Kidney (tissue), 14 donors: ENCODE results near the gene DNM3. TPM values are rescaled to one million over a fixed set of nuclear protein-coding genes. Genes with fewer than 3 reads are reported as not detected.

Source experiments
- DNase-seq, 5 donors: peaks; one replicate each; pipeline ENCODE4 v3.0.0-alpha.2; 2013 to 2020
- FAIRE-seq: peaks from 2 replicates; lab custom pipeline; 2012; peaks lifted over from hg19 to GRCh38; lab: Jason Lieb, UNC
- H3K27ac ChIP-seq, 2 donors: one replicate each; pipeline ENCODE4 v1.7.0; 2013; ENCODE audit warnings: low read depth in 2 of 2, low read length in 2 of 2, inconsistent platforms in 1 of 2
- H3K27me3 ChIP-seq: one replicate; pipeline ENCODE4 v1.7.1; 2013; ENCODE audit warnings: low read length, inconsistent platforms; ENCODE audit not compliant: control insufficient read depth, insufficient read depth
- H3K36me3 ChIP-seq, 3 donors: one replicate each; pipeline versions ENCODE4 v1.7.0 to v1.7.1; 2013; ENCODE audit warnings: low read length in 3 of 3, control low read depth in 1 of 3, inconsistent platforms in 1 of 3; ENCODE audit not compliant: insufficient read depth in 3 of 3, control insufficient read depth in 2 of 3
- H3K4me1 ChIP-seq, 3 donors: one replicate each; pipeline versions ENCODE4 v1.7.0 to v1.7.1; 2013; ENCODE audit warnings: low read length in 3 of 3, inconsistent platforms in 1 of 3, low read depth in 1 of 3; ENCODE audit not compliant: control insufficient read depth in 2 of 3, insufficient read depth in 2 of 3
- H3K4me3 ChIP-seq, 3 donors: one replicate each; pipeline versions ENCODE4 v1.7.0 to v1.8.1; 2013; ENCODE audit warnings: low read length in 3 of 3, control low read depth in 1 of 3, inconsistent platforms in 1 of 3
- H3K9ac ChIP-seq, 3 donors: one replicate each; pipeline versions ENCODE4 v1.7.0 to v1.7.1; 2013; ENCODE audit warnings: low read length in 3 of 3, control low read depth in 1 of 3, inconsistent platforms in 1 of 3
- H3K9me3 ChIP-seq, 3 donors: one replicate each; pipeline versions ENCODE4 v1.7.0 to v1.7.1; 2013; ENCODE audit warnings: low read length in 3 of 3, control low read depth in 1 of 3, inconsistent platforms in 1 of 3; ENCODE audit not compliant: control insufficient read depth in 2 of 3, insufficient read depth in 1 of 3
- CTCF ChIP-seq: IDR thresholded peaks from 3 replicates; pipeline ENCODE4 v1.5.1; 2012; ENCODE audit warnings: mild to moderate bottlenecking, moderate library complexity, borderline replicate concordance; ENCODE audit not compliant: insufficient read depth; ENCODE audit errors: extremely low read depth
- intact Hi-C: fragments of 100-400 bp; cut with DNase I; formaldehyde crosslinking; loops from one replicate; pipeline ENCODE4 v1.11.1; 2022
- polyA plus RNA-seq: library from polyadenylated mRNA; stranded (reverse); fragments of 350-450 nt; fragmentation: Illumina TruSeq; extraction: RNeasy Lipid Tissue Mini Kit (QIAGEN cat#74804); gene quantifications from one replicate; pipeline ENCODE4 v1.2.3, GENCODE V29; 2014; ENCODE audit warnings: low read depth, low replicate concordance; ENCODE audit not compliant: insufficient read depth
- total RNA-seq: library from RNA; stranded (reverse); fragmentation: NEBNext Ultra II Directional; extraction: Animal tissue kit (Norgen Biotek cat#: 25700); gene quantifications from one replicate; pipeline ENCODE4 v1.2.1, GENCODE V29; 2021
- donor health status: control.
- donor health status: control.
- donor health status: control.
- donor health status: control.
- donor health status: control.
- donor health status: DM: yes; HTN: yes; CAD: no.
- donor health status: Normal renal cell carcinoma (clear cell type).

Gene DNM3
- total and polyA plus RNA-seq, 2 donors from 2014 or later = 5.9 to 19.1 TPM

- FAIRE-seq (no peak), DNase-seq (no peak)
- Histone ChIP-seq H3K27me3 (no peaks in the 10 kb centered on the region), H3K4me3 (no peak overlapping the region), H3K9me3 (no peaks in the 10 kb centered on the region), H3K36me3 (no peaks in the 10 kb centered on the region), H3K27ac (no peak overlapping the region), H3K4me1 (no peaks in the 10 kb centered on the region), H3K9ac (no peak overlapping the region)
- TF ChIP-seq CTCF = no peak
- intact Hi-C loops = no loop called here
Measured at GRCh38 chr1:171997936-171998335, 156.6 kb downstream of the DNM3 start.

GRCh38 chr1:171998711-171999110 is 157.4 kb downstream of the DNM3 start:
- intact Hi-C loops = no loop called here
- no peaks in the 10 kb centered on the region for H3K27me3 ChIP-seq
- no peaks in the 10 kb centered on the region for H3K36me3 ChIP-seq
- no peaks in the 10 kb centered on the region for H3K9me3 ChIP-seq
- H3K9ac ChIP-seq = no peak overlapping the region
- H3K4me3 ChIP-seq = no peak overlapping the region
- FAIRE-seq (no peak), DNase-seq (no peak)
- TF ChIP-seq CTCF = no peak
- H3K27ac ChIP-seq = no peak overlapping the region
- no peaks in the 10 kb centered on the region for H3K4me1 ChIP-seq

- intact Hi-C loops = loop anchor here (10.0 kb wide), 1 partner anchor 425 kb away; the partner anchor contains the start of gene C1orf105
- no peaks in the 10 kb centered on the region for H3K4me1 ChIP-seq
- H3K36me3 ChIP-seq = no peaks in the 10 kb centered on the region
- no peak for TF ChIP-seq CTCF
- no peak overlapping the region for H3K4me3 ChIP-seq
- H3K27ac ChIP-seq = no peak overlapping the region
- DNase-seq = no peak
- no peaks in the 10 kb centered on the region for H3K27me3 ChIP-seq
- H3K9me3 ChIP-seq = no peaks in the 10 kb centered on the region
- no peak overlapping the region for H3K9ac ChIP-seq
- no peak for FAIRE-seq
Measured at GRCh38 chr1:171999756-172000155, 158.5 kb downstream of the DNM3 start.

GRCh38 chr1:172001288-172001687 is 160.0 kb downstream of the DNM3 start:
- no peaks in the 10 kb centered on the region for H3K36me3 ChIP-seq
- FAIRE-seq (no peak), DNase-seq (no peak)
- no peak overlapping the region for H3K27ac ChIP-seq
- no peak for TF ChIP-seq CTCF
- intact Hi-C loops = loop anchor here (10.0 kb wide), 1 partner anchor 424 kb away; the partner anchor contains the start of gene C1orf105
- H3K4me1 ChIP-seq = peaks cover 0 to 4% (median 2%) of the 10 kb centered on the region in 3 donors
- no peaks in the 10 kb centered on the region for H3K9me3 ChIP-seq
- H3K27me3 ChIP-seq = no peaks in the 10 kb centered on the region
- no peak overlapping the region for H3K4me3 ChIP-seq
- H3K9ac ChIP-seq = no peak overlapping the region
